ENCODE data around the gene RCCD1.
"Not testable (repeated sequence)": the region's sequence is repeated elsewhere in the genome, so short reads cannot be mapped to it uniquely, and the experiment has no call there.

Gene RCCD1

GRCh38 chr15:90921887-90922286 lies 32.8 kb upstream of the RCCD1 start:
- no peaks in the 10 kb centered on the region for H3K27me3 ChIP-seq (ENCODE audit: control insufficient read depth, insufficient read depth, low read length)
- peaks cover 35% of the 10 kb centered on the region for H3K36me3 ChIP-seq (ENCODE audit: insufficient read depth, low read length)
- no peaks in the 10 kb centered on the region for H3K9me3 ChIP-seq (replicated peaks; ENCODE audit: low read length)

GRCh38 chr15:90922712-90923322 lies 31.9 kb upstream of the RCCD1 start:
- H3K36me3 ChIP-seq (ENCODE audit: insufficient read depth, low read length) = peaks cover 27% of the 10 kb centered on the region
- not testable (repeated sequence) for H3K4me1 ChIP-seq (ENCODE audit: control insufficient read depth, insufficient read depth, low read length); H3K9ac ChIP-seq (ENCODE audit: low read depth, low read length); H3K9me3 ChIP-seq (replicated peaks; ENCODE audit: low read length); H3K4me3 ChIP-seq (ENCODE audit: low read length); H3K27me3 ChIP-seq (ENCODE audit: control insufficient read depth, insufficient read depth, low read length); H3K4me2 ChIP-seq (ENCODE audit: low read length)

More at GRCh38 chr15:90921887-90922286, 32.8 kb upstream of the RCCD1 start:
- Histone ChIP-seq H3K4me2 (ENCODE audit: low read length) (no peak overlapping the region), H3K9ac (ENCODE audit: low read depth, low read length) (no peak overlapping the region), H3K4me3 (ENCODE audit: low read length) (no peak overlapping the region), H3K4me1 (ENCODE audit: control insufficient read depth, insufficient read depth, low read length) (no peaks in the 10 kb centered on the region)

GRCh38 chr15:90924375-90924774 lies 30.3 kb upstream of the RCCD1 start:
- H3K4me2 ChIP-seq (ENCODE audit: low read length) = no peak overlapping the region
- no peak overlapping the region for H3K4me3 ChIP-seq (ENCODE audit: low read length)
- peaks cover 2% of the 10 kb centered on the region for H3K4me1 ChIP-seq (ENCODE audit: control insufficient read depth, insufficient read depth, low read length)
- no peaks in the 10 kb centered on the region for H3K27me3 ChIP-seq (ENCODE audit: control insufficient read depth, insufficient read depth, low read length)
- no peak overlapping the region for H3K9ac ChIP-seq (ENCODE audit: low read depth, low read length)
- H3K9me3 ChIP-seq (replicated peaks; ENCODE audit: low read length) = no peaks in the 10 kb centered on the region
- H3K36me3 ChIP-seq (ENCODE audit: insufficient read depth, low read length) = peaks cover 16% of the 10 kb centered on the region

- not testable (repeated sequence) for H3K9ac ChIP-seq (ENCODE audit: low read depth, low read length)
Measured at GRCh38 chr15:90926766-90927165, 27.9 kb upstream of the RCCD1 start.

GRCh38 chr15:90928106-90928505 lies 26.6 kb upstream of the RCCD1 start:
- not testable (repeated sequence) for H3K4me2 ChIP-seq (ENCODE audit: low read length); H3K36me3 ChIP-seq (ENCODE audit: insufficient read depth, low read length); H3K4me3 ChIP-seq (ENCODE audit: low read length); H3K27me3 ChIP-seq (ENCODE audit: control insufficient read depth, insufficient read depth, low read length); H3K9ac ChIP-seq (ENCODE audit: low read depth, low read length); H3K9me3 ChIP-seq (replicated peaks; ENCODE audit: low read length)
- peaks cover 27% of the 10 kb centered on the region for H3K4me1 ChIP-seq (ENCODE audit: control insufficient read depth, insufficient read depth, low read length)

More at GRCh38 chr15:90926766-90927165, 27.9 kb upstream of the RCCD1 start:
- H3K36me3 ChIP-seq (ENCODE audit: insufficient read depth, low read length); H3K4me2 ChIP-seq (ENCODE audit: low read length); H3K4me3 ChIP-seq (ENCODE audit: low read length); H3K27me3 ChIP-seq (ENCODE audit: control insufficient read depth, insufficient read depth, low read length); H3K9me3 ChIP-seq (replicated peaks; ENCODE audit: low read length): not testable (repeated sequence)
- H3K4me1 ChIP-seq (ENCODE audit: control insufficient read depth, insufficient read depth, low read length) = peaks cover 20% of the 10 kb centered on the region

GRCh38 chr15:90929246-90930019 lies 25.3 kb upstream of the RCCD1 start:
- Histone ChIP-seq H3K4me2 (ENCODE audit: low read length) (peak overlapping the region; percentile 100), H3K4me3 (ENCODE audit: low read length) (peak overlapping the region; percentile 79), H3K27me3 (ENCODE audit: control insufficient read depth, insufficient read depth, low read length) (no peaks in the 10 kb centered on the region), H3K4me1 (ENCODE audit: control insufficient read depth, insufficient read depth, low read length) (peaks cover 30% of the 10 kb centered on the region), H3K9ac (ENCODE audit: low read depth, low read length) (peak overlapping the region; percentile 84), H3K36me3 (ENCODE audit: insufficient read depth, low read length) (no peaks in the 10 kb centered on the region), H3K9me3 (replicated peaks; ENCODE audit: low read length) (no peaks in the 10 kb centered on the region)

GRCh38 chr15:90930861-90931574 lies 23.7 kb upstream of the RCCD1 start:
- H3K9ac ChIP-seq (ENCODE audit: low read depth, low read length) = peak overlapping the region; percentile 84
- H3K36me3 ChIP-seq (ENCODE audit: insufficient read depth, low read length) = no peaks in the 10 kb centered on the region
- peaks cover 39% of the 10 kb centered on the region for H3K4me1 ChIP-seq (ENCODE audit: control insufficient read depth, insufficient read depth, low read length)
- H3K27me3 ChIP-seq (ENCODE audit: control insufficient read depth, insufficient read depth, low read length) = no peaks in the 10 kb centered on the region
- no peaks in the 10 kb centered on the region for H3K9me3 ChIP-seq (replicated peaks; ENCODE audit: low read length)
- peak overlapping the region; percentile 79 for H3K4me3 ChIP-seq (ENCODE audit: low read length)
- peak overlapping the region; percentile 100 for H3K4me2 ChIP-seq (ENCODE audit: low read length)

GRCh38 chr15:90931575-90931827 lies 23.2 kb upstream of the RCCD1 start:
- Histone ChIP-seq H3K9me3 (replicated peaks; ENCODE audit: low read length) (no peaks in the 10 kb centered on the region), H3K4me3 (ENCODE audit: low read length) (peak overlapping the region; percentile 94), H3K4me1 (ENCODE audit: control insufficient read depth, insufficient read depth, low read length) (peaks cover 44% of the 10 kb centered on the region), H3K4me2 (ENCODE audit: low read length) (peak overlapping the region; percentile 100), H3K36me3 (ENCODE audit: insufficient read depth, low read length) (no peaks in the 10 kb centered on the region), H3K9ac (ENCODE audit: low read depth, low read length) (peak overlapping the region; percentile 88), H3K27me3 (ENCODE audit: control insufficient read depth, insufficient read depth, low read length) (no peaks in the 10 kb centered on the region)

GRCh38 chr15:90931828-90932659 lies 22.6 kb upstream of the RCCD1 start, which contains the start of gene HDDC3:
Gene HDDC3 (minus strand): TSS chr15:90932549. CDS start chr15:90932540, 9 bp downstream.
- Histone ChIP-seq H3K27me3 (ENCODE audit: control insufficient read depth, insufficient read depth, low read length) (no peaks in the 10 kb centered on the region), H3K4me2 (ENCODE audit: low read length) (peak within 1 kb of the TSS; percentile 100), H3K4me3 (ENCODE audit: low read length) (peak within 1 kb of the TSS; percentile 94), H3K9ac (ENCODE audit: low read depth, low read length) (peak within 1 kb of the TSS; percentile 88), H3K9me3 (replicated peaks; ENCODE audit: low read length) (no peaks in the 10 kb centered on the region), H3K4me1 (ENCODE audit: control insufficient read depth, insufficient read depth, low read length) (peaks cover 49% of the 10 kb centered on the region), H3K36me3 (ENCODE audit: insufficient read depth, low read length) (peaks cover 5% of the 10 kb centered on the region)

GRCh38 chr15:90932660-90932991 lies 22.1 kb upstream of the RCCD1 start:
- Histone ChIP-seq H3K9me3 (replicated peaks; ENCODE audit: low read length) (no peaks in the 10 kb centered on the region), H3K4me3 (ENCODE audit: low read length) (peak overlapping the region; percentile 94), H3K27me3 (ENCODE audit: control insufficient read depth, insufficient read depth, low read length) (no peaks in the 10 kb centered on the region), H3K9ac (ENCODE audit: low read depth, low read length) (peak overlapping the region; percentile 88), H3K4me2 (ENCODE audit: low read length) (peak overlapping the region; percentile 100), H3K36me3 (ENCODE audit: insufficient read depth, low read length) (peaks cover 5% of the 10 kb centered on the region), H3K4me1 (ENCODE audit: control insufficient read depth, insufficient read depth, low read length) (peaks cover 49% of the 10 kb centered on the region)

GRCh38 chr15:90933301-90933700 lies 21.4 kb upstream of the RCCD1 start:
- Histone ChIP-seq H3K4me2 (ENCODE audit: low read length) (no peak overlapping the region), H3K27me3 (ENCODE audit: control insufficient read depth, insufficient read depth, low read length) (no peaks in the 10 kb centered on the region), H3K9ac (ENCODE audit: low read depth, low read length) (no peak overlapping the region), H3K36me3 (ENCODE audit: insufficient read depth, low read length) (peaks cover 7% of the 10 kb centered on the region), H3K9me3 (replicated peaks; ENCODE audit: low read length) (no peaks in the 10 kb centered on the region), H3K4me1 (ENCODE audit: control insufficient read depth, insufficient read depth, low read length) (peaks cover 49% of the 10 kb centered on the region), H3K4me3 (ENCODE audit: low read length) (no peak overlapping the region)

All from skeletal muscle satellite cell (primary cell).